ENCODE data around the gene CALB2. TPM values are rescaled to one million over a fixed set of nuclear protein-coding genes. Genes with fewer than 3 reads are reported as not detected.

CALB2 gene
- polyA plus RNA-seq, 1 donor from 2014 or later = 1.1 TPM

DNA sequence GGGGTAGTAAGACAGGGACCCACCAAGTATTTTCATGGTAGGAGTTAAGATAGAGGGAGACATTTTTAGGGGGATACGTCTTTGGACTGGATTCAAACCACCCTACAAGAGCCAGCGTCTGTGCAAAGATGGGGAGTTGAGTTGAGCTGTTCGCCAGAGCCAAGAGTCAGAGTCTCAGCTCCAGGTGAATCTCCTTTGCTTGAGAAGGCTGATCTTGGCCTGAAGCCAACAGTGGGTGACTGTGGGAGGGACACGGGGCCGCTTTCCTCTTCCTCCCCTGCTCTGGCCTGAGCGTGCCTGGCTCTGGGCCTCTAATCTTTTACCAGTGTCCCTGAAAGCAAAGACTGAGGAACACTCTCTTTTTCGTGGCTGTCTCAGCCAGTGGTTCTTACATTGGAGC lies 78.0 kb downstream of the CALB2 start:
- no peaks in the 10 kb centered on the region for H3K79me2 ChIP-seq (replicated peaks; ENCODE audit: insufficient read depth, low read length)
- H3K9ac ChIP-seq (ENCODE audit: low read length) = no peak overlapping the region
- no peak overlapping the region for H3K4me2 ChIP-seq (ENCODE audit: low read length)
- no peaks in the 10 kb centered on the region for H3K27me3 ChIP-seq (ENCODE audit: insufficient read depth, low read depth, low read length)
- H2AFZ ChIP-seq (ENCODE audit: low read depth, low read length) = no peak overlapping the region
- no peaks in the 10 kb centered on the region for H3K9me2 ChIP-seq (ENCODE audit: insufficient read depth, low read length)
- H3K9me3 ChIP-seq (ENCODE audit: low read length) = no peaks in the 10 kb centered on the region
- no peaks in the 10 kb centered on the region for H3F3A ChIP-seq (ENCODE audit: insufficient read depth, low read length, poor library complexity, severe bottlenecking)
- H3K36me3 ChIP-seq (ENCODE audit: insufficient read depth, low read length) = no peaks in the 10 kb centered on the region
- H3K4me3 ChIP-seq (ENCODE audit: low read length) = no peak overlapping the region
- TF ChIP-seq SMC3 (conservative IDR thresholded peaks at IDR 0.05; ENCODE audit: poor library complexity) = no peak
- TF ChIP-seq POLR2AphosphoS5 (IDR thresholded peaks at IDR 0.05) = no peak
- TF ChIP-seq RAD21 (conservative IDR thresholded peaks at IDR 0.05) = no peak
- TF ChIP-seq EZH2 (IDR thresholded peaks at IDR 0.05; ENCODE audit: borderline replicate concordance, insufficient read depth, low read length, poor library complexity, severe bottlenecking) = no peak
- TF ChIP-seq, protein P1, sequence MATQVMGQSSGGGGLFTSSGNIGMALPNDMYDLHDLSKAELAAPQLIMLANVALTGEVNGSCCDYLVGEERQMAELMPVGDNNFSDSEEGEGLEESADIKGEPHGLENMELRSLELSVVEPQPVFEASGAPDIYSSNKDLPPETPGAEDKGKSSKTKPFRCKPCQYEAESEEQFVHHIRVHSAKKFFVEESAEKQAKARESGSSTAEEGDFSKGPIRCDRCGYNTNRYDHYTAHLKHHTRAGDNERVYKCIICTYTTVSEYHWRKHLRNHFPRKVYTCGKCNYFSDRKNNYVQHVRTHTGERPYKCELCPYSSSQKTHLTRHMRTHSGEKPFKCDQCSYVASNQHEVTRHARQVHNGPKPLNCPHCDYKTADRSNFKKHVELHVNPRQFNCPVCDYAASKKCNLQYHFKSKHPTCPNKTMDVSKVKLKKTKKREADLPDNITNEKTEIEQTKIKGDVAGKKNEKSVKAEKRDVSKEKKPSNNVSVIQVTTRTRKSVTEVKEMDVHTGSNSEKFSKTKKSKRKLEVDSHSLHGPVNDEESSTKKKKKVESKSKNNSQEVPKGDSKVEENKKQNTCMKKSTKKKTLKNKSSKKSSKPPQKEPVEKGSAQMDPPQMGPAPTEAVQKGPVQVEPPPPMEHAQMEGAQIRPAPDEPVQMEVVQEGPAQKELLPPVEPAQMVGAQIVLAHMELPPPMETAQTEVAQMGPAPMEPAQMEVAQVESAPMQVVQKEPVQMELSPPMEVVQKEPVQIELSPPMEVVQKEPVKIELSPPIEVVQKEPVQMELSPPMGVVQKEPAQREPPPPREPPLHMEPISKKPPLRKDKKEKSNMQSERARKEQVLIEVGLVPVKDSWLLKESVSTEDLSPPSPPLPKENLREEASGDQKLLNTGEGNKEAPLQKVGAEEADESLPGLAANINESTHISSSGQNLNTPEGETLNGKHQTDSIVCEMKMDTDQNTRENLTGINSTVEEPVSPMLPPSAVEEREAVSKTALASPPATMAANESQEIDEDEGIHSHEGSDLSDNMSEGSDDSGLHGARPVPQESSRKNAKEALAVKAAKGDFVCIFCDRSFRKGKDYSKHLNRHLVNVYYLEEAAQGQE (IDR thresholded peaks at IDR 0.05; ENCODE audit: borderline replicate concordance) = no peak
- no peak overlapping the region for H3K27ac ChIP-seq (ENCODE audit: low read length)
- no peaks in the 10 kb centered on the region for H4K20me1 ChIP-seq (ENCODE audit: insufficient read depth)

DNA sequence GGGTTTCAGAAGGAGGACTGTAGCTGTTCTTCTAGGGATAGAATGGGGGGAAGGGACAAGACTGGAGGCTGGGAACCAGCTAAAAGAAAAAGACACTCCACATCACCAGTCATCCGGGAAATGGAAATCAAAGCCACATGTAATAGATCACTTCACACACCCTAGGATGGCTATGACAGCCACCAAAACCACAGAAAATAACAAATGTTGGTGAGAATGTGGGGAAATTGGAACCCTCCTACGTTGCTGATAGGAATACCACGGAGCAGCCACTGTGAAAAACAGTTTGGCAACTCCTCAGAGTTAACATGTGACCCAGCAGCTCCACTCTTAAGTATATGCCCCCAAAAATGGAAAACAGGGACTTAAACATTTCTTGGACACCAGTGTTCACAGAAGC lies 81.0 kb downstream of the CALB2 start:
- no peaks in the 10 kb centered on the region for H4K20me1 ChIP-seq (ENCODE audit: insufficient read depth)
- H3K27ac ChIP-seq (ENCODE audit: low read length) = no peak overlapping the region
- H3K4me3 ChIP-seq (ENCODE audit: low read length) = no peak overlapping the region
- no peak overlapping the region for H3K4me2 ChIP-seq (ENCODE audit: low read length)
- no peaks in the 10 kb centered on the region for H3K79me2 ChIP-seq (replicated peaks; ENCODE audit: insufficient read depth, low read length)
- H3K9me2 ChIP-seq (ENCODE audit: insufficient read depth, low read length) = no peaks in the 10 kb centered on the region
- no peaks in the 10 kb centered on the region for H3K36me3 ChIP-seq (ENCODE audit: insufficient read depth, low read length)
- no peak overlapping the region for H3K9ac ChIP-seq (ENCODE audit: low read length)
- no peak for TF ChIP-seq MXI1 (conservative IDR thresholded peaks at IDR 0.05; ENCODE audit: poor library complexity, severe bottlenecking)
- TF ChIP-seq, protein P1 (IDR thresholded peaks at IDR 0.05; ENCODE audit: borderline replicate concordance) = no peak
- TF ChIP-seq, protein P2, sequence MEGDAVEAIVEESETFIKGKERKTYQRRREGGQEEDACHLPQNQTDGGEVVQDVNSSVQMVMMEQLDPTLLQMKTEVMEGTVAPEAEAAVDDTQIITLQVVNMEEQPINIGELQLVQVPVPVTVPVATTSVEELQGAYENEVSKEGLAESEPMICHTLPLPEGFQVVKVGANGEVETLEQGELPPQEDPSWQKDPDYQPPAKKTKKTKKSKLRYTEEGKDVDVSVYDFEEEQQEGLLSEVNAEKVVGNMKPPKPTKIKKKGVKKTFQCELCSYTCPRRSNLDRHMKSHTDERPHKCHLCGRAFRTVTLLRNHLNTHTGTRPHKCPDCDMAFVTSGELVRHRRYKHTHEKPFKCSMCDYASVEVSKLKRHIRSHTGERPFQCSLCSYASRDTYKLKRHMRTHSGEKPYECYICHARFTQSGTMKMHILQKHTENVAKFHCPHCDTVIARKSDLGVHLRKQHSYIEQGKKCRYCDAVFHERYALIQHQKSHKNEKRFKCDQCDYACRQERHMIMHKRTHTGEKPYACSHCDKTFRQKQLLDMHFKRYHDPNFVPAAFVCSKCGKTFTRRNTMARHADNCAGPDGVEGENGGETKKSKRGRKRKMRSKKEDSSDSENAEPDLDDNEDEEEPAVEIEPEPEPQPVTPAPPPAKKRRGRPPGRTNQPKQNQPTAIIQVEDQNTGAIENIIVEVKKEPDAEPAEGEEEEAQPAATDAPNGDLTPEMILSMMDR (IDR thresholded peaks at IDR 0.05; ENCODE audit: poor library complexity, severe bottlenecking) = no peak
- TF ChIP-seq EZH2 (IDR thresholded peaks at IDR 0.05; ENCODE audit: borderline replicate concordance, insufficient read depth, low read length, poor library complexity, severe bottlenecking) = no peak
- TF ChIP-seq TAF1 (IDR thresholded peaks at IDR 0.05; ENCODE audit: low read depth) = no peak
- no peak for TF ChIP-seq SMC3 (conservative IDR thresholded peaks at IDR 0.05; ENCODE audit: poor library complexity)
- TF ChIP-seq EP300 (conservative IDR thresholded peaks at IDR 0.05; ENCODE audit: poor library complexity, severe bottlenecking) = no peak
- TF ChIP-seq RAD21 (conservative IDR thresholded peaks at IDR 0.05) = no peak
- no peak for TF ChIP-seq POLR2AphosphoS5 (IDR thresholded peaks at IDR 0.05)
- H2AFZ ChIP-seq (ENCODE audit: low read depth, low read length) = no peak overlapping the region
- H3K9me3 ChIP-seq (ENCODE audit: low read length) = no peaks in the 10 kb centered on the region
- H3F3A ChIP-seq (ENCODE audit: insufficient read depth, low read length, poor library complexity, severe bottlenecking) = no peaks in the 10 kb centered on the region
- no peaks in the 10 kb centered on the region for H3K27me3 ChIP-seq (ENCODE audit: insufficient read depth, low read depth, low read length)

Other genes with a start within 250 kb of the CALB2 start
- gene HYDIN, start 128.0 kb upstream of the CALB2 start, polyA plus RNA-seq = 0.54 and 2.2 TPM in 2 replicates
- 46.9 and 48.1 TPM in 2 replicates for gene CMTR2, start 69.3 kb upstream of the CALB2 start, polyA plus RNA-seq
- gene TLE7, start 83.3 kb downstream of the CALB2 start, polyA plus RNA-seq = not detected in 2 replicates
- 35.9 and 40.4 TPM in 2 replicates for gene ZNF23, start 103.5 kb downstream of the CALB2 start, polyA plus RNA-seq
- gene ZNF19, start 130.6 kb downstream of the CALB2 start, polyA plus RNA-seq = 6.6 and 11.8 TPM in 2 replicates
- not detected in 2 replicates for gene CHST4, start 167.7 kb downstream of the CALB2 start, polyA plus RNA-seq
- 0.14 TPM in 1 of 2 replicates, not detected in the other for gene TAT, start 218.4 kb downstream of the CALB2 start, polyA plus RNA-seq

All from neural cell (in vitro differentiated cells).